WTC11 (cell line): Measurements from ENCODE around the gene C17orf100. TPM values are rescaled to one million over a fixed set of nuclear protein-coding genes. Genes with fewer than 3 reads are reported as not detected.

Source experiments
- ATAC-seq: fragments of 200-7000 bp; cut with Tn5 transposase; 2 replicates; pipeline ENCODE4 v1.10.0; 2021; ENCODE audit warnings: mild to moderate bottlenecking, moderate library complexity
- CTCF ChIA-PET: fragments of 300-600 bp; sonication (Branson Sonifier 250); formaldehyde crosslinking; loops from one replicate; lab custom pipeline; 2021; ENCODE audit warnings: antibody characterized with exemption; lab: Charles Lee
- POLR2A ChIA-PET: fragments of 350-600 bp; sonication (Branson Sonifier 250); formaldehyde crosslinking; loops from one replicate; lab custom pipeline; 2021; ENCODE audit warnings: antibody characterized with exemption; lab: Charles Lee
- DNase-seq: peaks from one replicate; pipeline ENCODE4 v3.0.0; 2021; ENCODE audit warnings: low spot score
- H3K27ac Mint-ChIP-seq: 2 replicates; pipeline ENCODE4 v1.8.0; 2021; ENCODE audit warnings: mixed read lengths
- H3K27me3 Mint-ChIP-seq: 2 replicates; pipeline ENCODE4 v1.8.0; 2021; ENCODE audit warnings: low read depth, mild to moderate bottlenecking, moderate library complexity, mixed read lengths
- H3K36me3 Mint-ChIP-seq: 2 replicates; pipeline ENCODE4 v1.8.0; 2021; ENCODE audit warnings: mixed read lengths
- H3K4me1 Mint-ChIP-seq: 2 replicates; pipeline ENCODE4 v1.8.0; 2022; ENCODE audit warnings: mixed read lengths
- H3K4me3 Mint-ChIP-seq: 2 replicates; pipeline ENCODE4 v1.8.0; 2021; ENCODE audit warnings: mild to moderate bottlenecking, moderate library complexity, mixed read lengths
- H3K9me3 Mint-ChIP-seq: 2 replicates; pipeline ENCODE4 v1.8.0; 2021; ENCODE audit warnings: mixed read lengths
- ATF2 ChIP-seq: sonication (generic); formaldehyde crosslinking; IDR thresholded peaks from 2 replicates; pipeline ENCODE4 v1.8.1; 2022; ENCODE audit warnings: low read depth, missing genetic modification reagents, borderline replicate concordance
- CBFB ChIP-seq: sonication (generic); formaldehyde crosslinking; IDR thresholded peaks from 2 replicates; pipeline ENCODE4 v1.8.1; 2022; ENCODE audit warnings: mild to moderate bottlenecking, low read depth, missing genetic modification reagents
- E2F1 ChIP-seq: sonication (generic); formaldehyde crosslinking; IDR thresholded peaks from 2 replicates; pipeline ENCODE4 v1.8.0; 2022; ENCODE audit warnings: mild to moderate bottlenecking, missing genetic modification reagents
- HMGXB4 ChIP-seq: sonication (generic); formaldehyde crosslinking; IDR thresholded peaks from 2 replicates; pipeline ENCODE4 v1.8.1; 2023; ENCODE audit warnings: mild to moderate bottlenecking, moderate library complexity, missing genetic modification reagents
- JAZF1 ChIP-seq: fragments of 250-450 bp; sonication (Bioruptor Pico); IDR thresholded peaks from 2 replicates; pipeline ENCODE4 v1.9.0; 2021; ENCODE audit warnings: moderate library complexity, mild to moderate bottlenecking, inconsistent platforms
- JUN ChIP-seq: sonication (generic); formaldehyde crosslinking; IDR thresholded peaks from 2 replicates; pipeline ENCODE4 v1.8.0; 2023; ENCODE audit warnings: mild to moderate bottlenecking, missing genetic modification reagents
- MAX ChIP-seq: sonication (generic); formaldehyde crosslinking; IDR thresholded peaks from 2 replicates; pipeline ENCODE4 v1.8.0; 2022; ENCODE audit warnings: mild to moderate bottlenecking, missing genetic modification reagents
- MYBL2 ChIP-seq: sonication (generic); formaldehyde crosslinking; IDR thresholded peaks from 2 replicates; pipeline ENCODE4 v1.8.1; 2023; ENCODE audit warnings: mild to moderate bottlenecking, moderate library complexity, missing genetic modification reagents
- NFYB ChIP-seq: sonication (generic); formaldehyde crosslinking; conservative IDR thresholded peaks from 2 replicates; pipeline ENCODE4 v1.8.0; 2022; ENCODE audit warnings: low read depth, missing genetic modification reagents
- PRDM15 ChIP-seq: sonication (generic); formaldehyde crosslinking; IDR thresholded peaks from 2 replicates; pipeline ENCODE4 v1.8.0; 2022; ENCODE audit warnings: missing genetic modification reagents
- PRRX2 ChIP-seq: fragments of 250-450 bp; sonication (Bioruptor Pico); IDR thresholded peaks from 2 replicates; pipeline ENCODE4 v1.8.0; 2021; ENCODE audit warnings: mild to moderate bottlenecking
- STAT6 ChIP-seq: sonication (generic); formaldehyde crosslinking; conservative IDR thresholded peaks from 2 replicates; pipeline ENCODE4 v1.8.1; 2023; ENCODE audit warnings: mild to moderate bottlenecking, low read depth, missing genetic modification reagents, moderate library complexity
- ZNF232 ChIP-seq: sonication (generic); formaldehyde crosslinking; IDR thresholded peaks from 2 replicates; pipeline ENCODE4 v1.8.0; 2022; ENCODE audit warnings: mild to moderate bottlenecking, missing genetic modification reagents
- ZNF671 ChIP-seq: fragments of 250-450 bp; sonication (Bioruptor Pico); IDR thresholded peaks from 2 replicates; pipeline ENCODE4 v1.8.0; 2021; ENCODE audit warnings: mild to moderate bottlenecking
- total RNA-seq: library from RNA; stranded (reverse); gene quantifications from 3 replicates; pipeline ENCODE4 v1.2.3, GENCODE V29; 2021

C17orf100 gene
- total RNA-seq, 1 experiment from 2014 or later, result 2.7 TPM

GRCh38 chr17:6669479-6670212 lies 18.1 kb downstream of the C17orf100 start:
- POLR2A ChIA-PET, result no interaction called here
- no peaks in the 10 kb centered on the region for H3K9me3 Mint-ChIP-seq
- H3K27me3 Mint-ChIP-seq, result peaks cover 28% of the 10 kb centered on the region
- H3K36me3 Mint-ChIP-seq, result no peaks in the 10 kb centered on the region
- H3K4me3 Mint-ChIP-seq, result no peak overlapping the region
- peaks cover 12% of the 10 kb centered on the region for H3K4me1 Mint-ChIP-seq
- TF ChIP-seq ATF2 (CRISPR knock-in tag) (no peak), ZNF671 (no peak), NFYB (CRISPR knock-in tag) (no peak), PRRX2 (no peak), MAX (CRISPR knock-in tag) (no peak), JUN (CRISPR knock-in tag) (no peak), STAT6 (CRISPR knock-in tag) (no peak), E2F1 (CRISPR knock-in tag) (no peak), CBFB (CRISPR knock-in tag) (no peak), JAZF1 (CRISPR knock-in tag) (no peak), MYBL2 (CRISPR knock-in tag) (no peak), ZNF232 (CRISPR knock-in tag) (no peak), PRDM15 (CRISPR knock-in tag) (no peak), HMGXB4 (CRISPR knock-in tag) (no peak)
- no peak overlapping the region for H3K27ac Mint-ChIP-seq
- CTCF ChIA-PET, result interaction anchor here (0.9 to 3.4 kb wide), 4 partner anchors 10 to 224 kb away, joined by 3 to 11 read pairs (median 5); partner anchors contain the start of gene SLC13A5
- DNase-seq (no peak), ATAC-seq (no peak)
